Vagina (tissue), 2 donors: ENCODE data around the gene ABCG2.

Experiments used
- POLR2A ChIP-seq, 2 donors: fragments of 450-650 bp; IDR thresholded peaks; one replicate each; pipeline ENCODE4 v1.6.1; 2017; ENCODE audit warnings: antibody characterized with exemption in 2 of 2, mild to moderate bottlenecking in 2 of 2, moderate library complexity in 2 of 2
- POLR2AphosphoS5 ChIP-seq, 2 donors: sonication (generic); formaldehyde crosslinking; IDR thresholded peaks; one replicate each; pipeline ENCODE4 v1.9.0; 2017; ENCODE audit warnings: antibody characterized with exemption in 2 of 2, mild to moderate bottlenecking in 2 of 2, low read depth in 1 of 2; ENCODE audit not compliant: insufficient read depth in 1 of 2
- TF ChIP-seq, protein P1 (sequence below), 3 experiments: fragments of 450-650 bp in 2 of 3; fragments of 200-600 bp in 1 of 3; sonication (generic) in 1 of 3; IDR thresholded peaks; one replicate each; pipeline ENCODE4 v1.5.1; 2017 to 2019; ENCODE audit warnings: antibody characterized with exemption in 3 of 3, mild to moderate bottlenecking in 2 of 3, moderate library complexity in 2 of 3

DNA sequence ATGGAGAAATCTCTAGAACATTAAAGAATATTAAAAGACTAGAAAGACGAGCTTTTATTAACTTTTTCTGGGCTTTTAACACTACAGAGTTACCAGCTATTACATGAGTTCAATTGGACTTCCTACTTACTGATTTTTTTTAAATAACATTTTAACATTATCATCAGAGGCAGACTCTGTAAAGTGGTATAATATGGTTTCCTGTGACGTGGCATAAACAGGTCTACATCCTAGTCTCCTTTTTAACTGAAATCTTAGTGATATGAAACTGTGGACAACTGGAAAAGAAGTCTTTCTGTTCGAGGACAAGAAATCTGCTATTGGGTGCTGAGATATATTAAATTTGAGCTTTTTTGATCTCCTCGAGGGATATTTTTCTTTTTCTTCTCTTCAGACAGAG, 48.7 kb upstream of the ABCG2 start:
- TF ChIP-seq POLR2AphosphoS5 (IDR thresholded peaks at IDR 0.05; ENCODE audit: insufficient read depth in 1 of 2, low read depth in 1 of 2) = no peak
- TF ChIP-seq, protein P1, sequence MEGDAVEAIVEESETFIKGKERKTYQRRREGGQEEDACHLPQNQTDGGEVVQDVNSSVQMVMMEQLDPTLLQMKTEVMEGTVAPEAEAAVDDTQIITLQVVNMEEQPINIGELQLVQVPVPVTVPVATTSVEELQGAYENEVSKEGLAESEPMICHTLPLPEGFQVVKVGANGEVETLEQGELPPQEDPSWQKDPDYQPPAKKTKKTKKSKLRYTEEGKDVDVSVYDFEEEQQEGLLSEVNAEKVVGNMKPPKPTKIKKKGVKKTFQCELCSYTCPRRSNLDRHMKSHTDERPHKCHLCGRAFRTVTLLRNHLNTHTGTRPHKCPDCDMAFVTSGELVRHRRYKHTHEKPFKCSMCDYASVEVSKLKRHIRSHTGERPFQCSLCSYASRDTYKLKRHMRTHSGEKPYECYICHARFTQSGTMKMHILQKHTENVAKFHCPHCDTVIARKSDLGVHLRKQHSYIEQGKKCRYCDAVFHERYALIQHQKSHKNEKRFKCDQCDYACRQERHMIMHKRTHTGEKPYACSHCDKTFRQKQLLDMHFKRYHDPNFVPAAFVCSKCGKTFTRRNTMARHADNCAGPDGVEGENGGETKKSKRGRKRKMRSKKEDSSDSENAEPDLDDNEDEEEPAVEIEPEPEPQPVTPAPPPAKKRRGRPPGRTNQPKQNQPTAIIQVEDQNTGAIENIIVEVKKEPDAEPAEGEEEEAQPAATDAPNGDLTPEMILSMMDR (IDR thresholded peaks at IDR 0.05) = no peak
- TF ChIP-seq POLR2A (IDR thresholded peaks at IDR 0.05) = no peak
